MM.1S (cell line): ENCODE results near the gene MRC1.
"Not testable (repeated sequence)": the region's sequence is repeated elsewhere in the genome, so short reads cannot be mapped to it uniquely, and the experiment has no call there.

Source experiments
- DNase-seq: peaks from one replicate; pipeline ENCODE4 v3.0.0-alpha.2; 2015
- H2AFZ ChIP-seq: fragments of 300-600 bp; sonication (generic); 2 replicates; pipeline ENCODE4 v1.6.0; 2016; ENCODE audit warnings: antibody characterized with exemption, low read length
- H3F3A ChIP-seq: fragments of 300-600 bp; sonication (generic); 2 replicates; pipeline ENCODE4 v1.6.1; 2016; ENCODE audit warnings: mild to moderate bottlenecking, antibody characterized with exemption, low read length, moderate library complexity, mixed read lengths; ENCODE audit not compliant: insufficient read depth
- H3K27ac ChIP-seq: fragments of 300-600 bp; sonication (generic); 2 replicates; pipeline ENCODE4 v1.5.1; 2016; ENCODE audit warnings: mild to moderate bottlenecking, low read length
- H3K27me3 ChIP-seq: fragments of 300-600 bp; sonication (generic); replicated peaks from 2 replicates; pipeline ENCODE4 v1.6.0; 2016; ENCODE audit warnings: low read length; ENCODE audit not compliant: insufficient read depth
- H3K36me3 ChIP-seq: fragments of 300-600 bp; sonication (generic); replicated peaks from 2 replicates; pipeline ENCODE4 v1.6.1; 2016; ENCODE audit warnings: mild to moderate bottlenecking, low read length, mixed read lengths; ENCODE audit not compliant: insufficient read depth
- H3K4me1 ChIP-seq: fragments of 300-600 bp; sonication (generic); 2 replicates; pipeline ENCODE4 v1.6.1; 2016; ENCODE audit warnings: low read length, mixed read lengths
- H3K4me2 ChIP-seq: fragments of 300-600 bp; sonication (generic); 2 replicates; pipeline ENCODE4 v1.6.0; 2016; ENCODE audit warnings: low read depth, low read length
- H3K4me3 ChIP-seq: fragments of 300-600 bp; sonication (generic); 2 replicates; pipeline ENCODE4 v1.5.1; 2016; ENCODE audit warnings: low read length, mixed read lengths
- H3K79me2 ChIP-seq: fragments of 300-600 bp; sonication (generic); 2 replicates; pipeline ENCODE4 v1.6.1; 2016; ENCODE audit warnings: mixed run types, low read length, mixed read lengths
- H3K9ac ChIP-seq: fragments of 300-600 bp; sonication (generic); 2 replicates; pipeline ENCODE4 v1.6.1; 2016; ENCODE audit warnings: low read length, mixed read lengths
- H3K9me2 ChIP-seq: fragments of 300-600 bp; sonication (generic); replicated peaks from 2 replicates; pipeline ENCODE4 v1.6.1; 2016; ENCODE audit warnings: mild to moderate bottlenecking, low read length, mixed read lengths; ENCODE audit not compliant: insufficient read depth
- H3K9me3 ChIP-seq: fragments of 300-600 bp; sonication (generic); replicated peaks from 2 replicates; pipeline ENCODE4 v1.6.1; 2016; ENCODE audit warnings: mild to moderate bottlenecking, low read length, mixed read lengths; ENCODE audit not compliant: insufficient read depth
- H4K20me1 ChIP-seq: fragments of 300-600 bp; sonication (generic); 2 replicates; pipeline ENCODE4 v1.6.1; 2016; ENCODE audit warnings: mild to moderate bottlenecking, low read length, moderate library complexity, mixed read lengths; ENCODE audit not compliant: insufficient read depth
- EZH2 ChIP-seq: fragments of 300-600 bp; sonication (generic); optimal IDR thresholded peaks from 2 replicates; pipeline ENCODE3; 2017; ENCODE audit warnings: low read depth, mild to moderate bottlenecking, antibody characterized with exemption, low read length, mixed read lengths
- EZH2phosphoT487 ChIP-seq: fragments of 300-600 bp; sonication (generic); IDR thresholded peaks from 2 replicates; pipeline ENCODE4 v1.6.1; 2018; ENCODE audit warnings: antibody characterized with exemption, low read length
- TF ChIP-seq, protein P1 (sequence below): fragments of 300-600 bp; sonication (generic); IDR thresholded peaks from 2 replicates; pipeline ENCODE4 v1.5.1; 2016; ENCODE audit warnings: antibody characterized with exemption, low read length, mixed read lengths

Gene MRC1

DNA sequence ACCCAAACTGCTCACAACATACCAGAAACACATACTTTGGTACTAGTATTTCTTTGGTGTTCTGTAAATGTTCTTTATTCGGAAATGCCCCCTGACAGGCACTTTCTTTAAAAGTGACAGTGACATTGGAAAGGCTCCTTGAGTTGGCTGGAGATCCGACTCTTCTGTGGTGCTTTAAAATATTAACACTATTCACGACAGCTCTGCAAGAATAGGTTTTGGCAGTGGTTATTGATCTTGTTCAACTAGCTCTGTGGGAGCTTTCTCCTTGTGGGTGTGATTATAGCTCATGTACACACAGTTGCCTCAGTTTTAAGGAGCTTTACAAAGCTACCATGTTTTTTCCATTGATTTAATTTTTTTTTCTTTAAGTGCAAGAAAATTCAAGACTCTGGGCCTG, 112.2 kb downstream of the MRC1 start:
- Histone ChIP-seq H4K20me1 (no peaks in the 10 kb centered on the region), H3K9me3 (no peaks in the 10 kb centered on the region), H3F3A (no peaks in the 10 kb centered on the region), H3K9ac (no peak overlapping the region), H3K9me2 (no peaks in the 10 kb centered on the region), H2AFZ (no peak overlapping the region), H3K4me3 (no peak overlapping the region), H3K27ac (no peak overlapping the region), H3K36me3 (no peaks in the 10 kb centered on the region), H3K4me1 (no peaks in the 10 kb centered on the region), H3K4me2 (no peak overlapping the region), H3K79me2 (no peaks in the 10 kb centered on the region), H3K27me3 (no peaks in the 10 kb centered on the region)
- no peak for DNase-seq
- TF ChIP-seq, protein P1, sequence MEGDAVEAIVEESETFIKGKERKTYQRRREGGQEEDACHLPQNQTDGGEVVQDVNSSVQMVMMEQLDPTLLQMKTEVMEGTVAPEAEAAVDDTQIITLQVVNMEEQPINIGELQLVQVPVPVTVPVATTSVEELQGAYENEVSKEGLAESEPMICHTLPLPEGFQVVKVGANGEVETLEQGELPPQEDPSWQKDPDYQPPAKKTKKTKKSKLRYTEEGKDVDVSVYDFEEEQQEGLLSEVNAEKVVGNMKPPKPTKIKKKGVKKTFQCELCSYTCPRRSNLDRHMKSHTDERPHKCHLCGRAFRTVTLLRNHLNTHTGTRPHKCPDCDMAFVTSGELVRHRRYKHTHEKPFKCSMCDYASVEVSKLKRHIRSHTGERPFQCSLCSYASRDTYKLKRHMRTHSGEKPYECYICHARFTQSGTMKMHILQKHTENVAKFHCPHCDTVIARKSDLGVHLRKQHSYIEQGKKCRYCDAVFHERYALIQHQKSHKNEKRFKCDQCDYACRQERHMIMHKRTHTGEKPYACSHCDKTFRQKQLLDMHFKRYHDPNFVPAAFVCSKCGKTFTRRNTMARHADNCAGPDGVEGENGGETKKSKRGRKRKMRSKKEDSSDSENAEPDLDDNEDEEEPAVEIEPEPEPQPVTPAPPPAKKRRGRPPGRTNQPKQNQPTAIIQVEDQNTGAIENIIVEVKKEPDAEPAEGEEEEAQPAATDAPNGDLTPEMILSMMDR: no peak
- TF ChIP-seq EZH2 (no peak), EZH2phosphoT487 (no peak)

DNA sequence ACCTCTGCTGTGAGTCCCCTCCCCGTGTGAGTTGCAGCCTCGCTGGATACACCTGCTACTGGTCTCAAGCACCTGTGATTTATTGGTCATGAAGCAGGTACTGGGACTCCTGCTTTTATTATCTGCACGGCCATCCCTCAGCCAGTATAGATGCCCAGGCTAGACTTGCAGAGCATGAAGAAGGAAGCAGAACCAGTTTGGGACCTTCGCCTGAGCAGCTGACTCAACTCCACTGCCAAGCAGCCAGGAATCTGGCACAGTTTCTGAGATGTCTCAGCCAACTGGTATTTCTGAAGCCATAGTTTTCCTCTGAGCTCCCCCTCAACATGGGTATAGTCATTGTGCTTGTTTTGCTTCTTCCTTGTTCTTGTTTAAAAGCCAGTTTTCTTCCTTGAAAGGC, 114.6 kb downstream of the MRC1 start:
- H3K79me2 ChIP-seq: no peaks in the 10 kb centered on the region
- H4K20me1 ChIP-seq: no peaks in the 10 kb centered on the region
- H3K4me2 ChIP-seq: no peak overlapping the region
- H3K27ac ChIP-seq: no peak overlapping the region
- no peaks in the 10 kb centered on the region for H3F3A ChIP-seq
- no peaks in the 10 kb centered on the region for H3K4me1 ChIP-seq
- TF ChIP-seq EZH2phosphoT487: no peak
- TF ChIP-seq, protein P1: no peak
- no peak for TF ChIP-seq EZH2
- no peaks in the 10 kb centered on the region for H3K9me3 ChIP-seq
- H3K9me2 ChIP-seq: no peaks in the 10 kb centered on the region
- H2AFZ ChIP-seq: no peak overlapping the region
- no peak overlapping the region for H3K4me3 ChIP-seq
- no peak overlapping the region for H3K9ac ChIP-seq
- no peaks in the 10 kb centered on the region for H3K27me3 ChIP-seq
- DNase-seq: no peak
- H3K36me3 ChIP-seq: no peaks in the 10 kb centered on the region

DNA sequence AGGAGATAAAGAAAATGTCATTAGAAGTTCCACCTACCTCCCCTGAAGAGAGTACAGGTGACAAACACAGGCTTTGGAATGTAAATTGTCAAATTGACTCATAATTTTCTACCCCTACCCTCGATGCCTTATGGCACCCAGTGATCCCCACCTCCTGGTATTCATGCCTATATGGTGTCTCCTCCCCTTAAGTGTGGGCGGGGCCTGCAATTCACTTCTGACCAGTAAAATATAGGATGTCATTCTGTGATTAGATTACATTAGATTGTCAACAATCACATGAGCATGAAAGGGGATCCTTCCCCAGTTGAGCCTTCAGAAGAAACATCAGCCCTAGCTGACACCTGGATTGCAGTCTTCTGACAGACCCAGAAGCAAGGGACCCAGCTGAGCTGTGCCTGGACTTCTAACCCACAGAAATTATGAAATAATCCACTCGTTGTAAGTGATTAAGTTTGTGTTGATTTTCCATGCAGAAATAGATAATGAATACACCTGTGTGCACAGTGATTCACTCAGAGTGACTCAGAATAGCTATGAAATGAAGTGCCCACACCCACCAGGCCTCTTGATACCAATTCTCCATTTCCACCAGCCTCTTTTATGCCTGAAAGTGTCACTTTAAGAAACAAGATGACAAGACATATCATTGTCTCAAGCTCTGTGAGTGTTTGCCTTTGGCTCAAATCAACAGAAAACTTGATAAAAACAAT, 134.0 kb downstream of the MRC1 start:
- Histone ChIP-seq H3K4me2 (no peak overlapping the region), H3K36me3 (no peaks in the 10 kb centered on the region), H3K27ac (no peak overlapping the region), H3K79me2 (no peaks in the 10 kb centered on the region), H3F3A (no peaks in the 10 kb centered on the region), H3K9ac (no peak overlapping the region), H3K4me3 (no peak overlapping the region), H3K4me1 (no peaks in the 10 kb centered on the region), H3K27me3 (no peaks in the 10 kb centered on the region), H3K9me3 (no peaks in the 10 kb centered on the region), H4K20me1 (no peaks in the 10 kb centered on the region), H3K9me2 (no peaks in the 10 kb centered on the region), H2AFZ (no peak overlapping the region)
- TF ChIP-seq, protein P1: no peak
- TF ChIP-seq EZH2 (no peak), EZH2phosphoT487 (no peak)
- DNase-seq: no peak

DNA sequence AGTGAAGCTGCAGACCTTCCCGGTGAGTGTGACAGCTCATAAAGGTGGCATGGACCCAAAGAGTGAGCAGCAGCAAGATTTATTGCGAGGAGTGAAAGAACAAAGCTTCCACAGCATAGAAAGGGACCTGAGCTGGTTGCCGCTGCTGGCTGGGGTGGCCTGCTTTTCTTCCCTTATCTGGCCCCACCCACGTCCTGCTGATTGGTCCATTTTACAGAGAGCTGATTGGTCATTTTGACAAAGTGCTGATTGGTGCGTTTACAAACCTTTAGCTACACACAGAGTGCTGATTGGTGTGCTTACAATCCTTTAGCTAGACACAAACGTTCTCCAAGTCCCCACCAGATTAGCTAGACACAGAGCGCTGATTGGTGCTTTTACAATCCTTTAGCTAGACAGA, 141.1 kb downstream of the MRC1 start:
- not testable (repeated sequence) for H3K4me3 ChIP-seq, H3K9me3 ChIP-seq, H3K36me3 ChIP-seq, H2AFZ ChIP-seq, H3K27ac ChIP-seq, H4K20me1 ChIP-seq, H3K27me3 ChIP-seq, DNase-seq, H3K79me2 ChIP-seq, H3K9me2 ChIP-seq, H3K4me1 ChIP-seq, H3K9ac ChIP-seq, H3F3A ChIP-seq, H3K4me2 ChIP-seq
